Right atrium auricular region (tissue), 2 donors: ENCODE data around the gene TOR4A. TPM values are rescaled to one million over a fixed set of nuclear protein-coding genes. Genes with fewer than 3 reads are reported as not detected.

Experiments used
- DNase-seq: peaks from one replicate; pipeline ENCODE4 v3.0.0-alpha.2; 2019; ENCODE audit warnings: low spot score
- H3K27ac ChIP-seq, 2 donors: fragments of 200-600 bp; sonication (generic); 1 replicate in 1 of 2; 2 replicates in 1 of 2; pipeline ENCODE4 v1.5.1; 2016 to 2019
- H3K27me3 ChIP-seq, 2 donors: fragments of 200-600 bp; sonication (generic); one replicate each; pipeline versions ENCODE4 v1.5.1 to v1.6.0; 2017 to 2019
- H3K36me3 ChIP-seq: fragments of 200-600 bp; sonication (generic); one replicate; pipeline ENCODE4 v1.5.1; 2016
- H3K4me1 ChIP-seq, 2 donors: fragments of 200-600 bp; sonication (generic); one replicate each; pipeline versions ENCODE4 v1.5.1 to v1.6.0; 2017 to 2019
- H3K4me3 ChIP-seq, 2 donors: fragments of 200-600 bp; sonication (generic); 1 replicate in 1 of 2; 2 replicates in 1 of 2; pipeline ENCODE4 v1.5.1; 2017 to 2019; ENCODE audit warnings: mild to moderate bottlenecking in 1 of 2, moderate library complexity in 1 of 2
- H3K9me3 ChIP-seq, 2 donors: fragments of 200-600 bp; sonication (generic); one replicate each; pipeline ENCODE4 v1.5.1; 2019
- CTCF ChIP-seq, 2 donors: fragments of 200-600 bp; sonication (generic); IDR thresholded peaks; one replicate each; pipeline ENCODE4 v1.5.1; 2019; ENCODE audit warnings: antibody characterized with exemption in 2 of 2
- total RNA-seq, 2 donors: library from RNA; depleted of rRNA; stranded (reverse); fragments of >200 nt; gene quantifications; one replicate each; pipeline ENCODE4 v1.1.0, GENCODE V29; 2016

Gene TOR4A
- total RNA-seq, 2 donors from 2014 or later = 9.4 to 16.8 TPM

GRCh38 chr9:137295849-137296669, 18.5 kb downstream of the TOR4A start:
- H3K27me3 ChIP-seq = peaks cover 0 to 9% of the 10 kb centered on the region in 2 donors

DNA sequence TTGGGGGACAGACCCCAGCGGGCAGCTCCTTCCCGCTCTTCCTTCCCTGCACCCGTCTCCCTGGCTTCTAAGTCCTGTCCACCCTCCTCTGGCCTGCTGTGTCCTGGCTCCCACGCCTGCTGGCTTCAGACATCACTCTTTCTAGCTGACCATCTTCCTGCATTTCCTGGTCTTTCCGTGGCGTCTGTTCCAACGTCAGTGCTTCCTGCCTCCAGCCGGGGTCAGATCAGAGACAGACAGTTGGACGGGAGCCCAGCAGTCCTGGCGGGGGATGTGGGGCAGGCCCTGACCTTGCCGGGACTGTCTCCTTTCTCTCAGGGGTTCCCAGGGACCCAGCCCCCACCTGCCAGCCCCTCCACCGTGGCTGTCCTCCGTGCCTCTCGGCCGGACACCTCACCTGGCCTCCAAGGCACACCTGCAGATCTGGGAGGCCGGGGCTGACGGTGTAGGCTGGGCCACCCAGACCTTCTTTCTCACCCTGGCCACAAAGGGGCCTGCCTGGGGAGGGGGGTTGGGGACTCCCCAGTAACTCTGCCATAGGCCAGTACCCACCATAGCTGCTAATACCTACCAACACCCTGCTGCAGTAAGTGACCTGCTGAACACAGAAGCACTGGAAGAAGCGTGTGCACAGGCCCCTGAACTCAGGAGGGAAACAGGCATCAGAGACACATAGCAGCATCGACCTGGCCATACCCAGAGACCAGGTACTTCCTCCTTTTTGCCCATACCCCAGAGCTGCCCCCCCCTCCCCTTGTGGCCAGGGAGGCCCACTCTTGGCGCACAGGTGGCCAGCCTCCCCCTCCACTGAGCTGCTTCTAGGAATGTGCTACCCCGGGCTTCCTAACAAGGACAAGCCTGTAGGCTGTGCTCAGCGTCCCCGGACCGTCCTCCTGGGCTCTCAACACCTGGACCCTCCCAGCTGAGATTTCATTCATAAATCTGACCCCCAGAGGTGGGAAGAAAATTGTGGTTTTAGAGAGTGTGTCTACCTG, 19.4 kb downstream of the TOR4A start:
- H3K4me1 ChIP-seq = peaks cover 0 to 63% of the 10 kb centered on the region in 2 donors
- H3K36me3 ChIP-seq = no peaks in the 10 kb centered on the region
- no peak for TF ChIP-seq CTCF (IDR thresholded peaks at IDR 0.05)
- peaks cover 0 to 4% of the 10 kb centered on the region in 2 donors for H3K9me3 ChIP-seq
- H3K27ac ChIP-seq = peak overlapping the region; percentile 79 to 83
- peak; percentile 70 for DNase-seq
- H3K4me3 ChIP-seq = peak overlapping the region; percentile 36 to 43
- peaks cover 0 to 9% of the 10 kb centered on the region in 2 donors for H3K27me3 ChIP-seq

More at GRCh38 chr9:137295849-137296669, 18.5 kb downstream of the TOR4A start:
- DNase-seq = no peak
- peak overlapping the region; percentile 36 to 43 for H3K4me3 ChIP-seq
- H3K36me3 ChIP-seq = no peaks in the 10 kb centered on the region
- peaks cover 0 to 4% of the 10 kb centered on the region in 2 donors for H3K9me3 ChIP-seq
- H3K4me1 ChIP-seq = peaks cover 0 to 57% of the 10 kb centered on the region in 2 donors
- TF ChIP-seq CTCF (IDR thresholded peaks at IDR 0.05) = no peak
- H3K27ac ChIP-seq = peak overlapping the region; percentile 79 to 83

- H3K27me3 ChIP-seq = peaks cover 0 to 9% of the 10 kb centered on the region in 2 donors
- no peak for TF ChIP-seq CTCF (IDR thresholded peaks at IDR 0.05)
- H3K36me3 ChIP-seq = no peaks in the 10 kb centered on the region
- no peak overlapping the region for H3K4me3 ChIP-seq
- peak overlapping the region; percentile 79 to 83 for H3K27ac ChIP-seq
- peaks cover 0 to 69% of the 10 kb centered on the region in 2 donors for H3K4me1 ChIP-seq
- no peak for DNase-seq
- peaks cover 0 to 4% of the 10 kb centered on the region in 2 donors for H3K9me3 ChIP-seq
Observed at GRCh38 chr9:137297966-137298365, 20.4 kb downstream of the TOR4A start.

GRCh38 chr9:137298401-137299202, 21.1 kb downstream of the TOR4A start:
- peak; percentile 73 for DNase-seq
- TF ChIP-seq CTCF (IDR thresholded peaks at IDR 0.05) = no peak
- Histone ChIP-seq H3K4me3 (peak overlapping the region; percentile 10 to 66), H3K4me1 (peaks cover 0 to 75% of the 10 kb centered on the region in 2 donors), H3K27me3 (peaks cover 0 to 9% of the 10 kb centered on the region in 2 donors), H3K27ac (peak overlapping the region; percentile 79 to 83), H3K9me3 (peaks cover 0 to 4% of the 10 kb centered on the region in 2 donors), H3K36me3 (no peaks in the 10 kb centered on the region)

DNA sequence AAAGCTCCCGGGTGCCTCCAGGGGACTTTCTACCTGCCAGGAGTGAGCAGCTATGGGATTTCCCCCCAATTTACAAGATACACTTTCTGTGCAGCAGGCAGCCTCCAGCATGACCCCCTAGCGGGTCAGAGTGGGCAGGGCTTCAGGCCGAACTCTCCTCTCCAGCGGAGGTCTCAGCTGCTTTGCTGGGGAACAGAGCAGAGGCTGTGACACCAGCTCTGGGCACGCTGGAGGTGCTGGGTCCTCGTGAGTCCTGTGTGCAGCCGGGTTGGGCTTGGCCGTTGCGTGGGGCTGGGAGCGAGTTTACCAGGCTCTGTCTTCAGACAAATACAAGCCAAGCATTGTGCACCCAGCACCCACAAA, 21.7 kb downstream of the TOR4A start:
- DNase-seq = no peak
- H3K27ac ChIP-seq = peak overlapping the region; percentile 79 to 83
- H3K27me3 ChIP-seq = peaks cover 0 to 9% of the 10 kb centered on the region in 2 donors
- peaks cover 0 to 81% of the 10 kb centered on the region in 2 donors for H3K4me1 ChIP-seq
- TF ChIP-seq CTCF (IDR thresholded peaks at IDR 0.05) = no peak
- peaks cover 0 to 3% of the 10 kb centered on the region in 2 donors for H3K9me3 ChIP-seq
- no peaks in the 10 kb centered on the region for H3K36me3 ChIP-seq
- peak overlapping the region; percentile 10 to 66 for H3K4me3 ChIP-seq
